Psoas muscle (tissue), 8 donors: ENCODE measurements around the gene FAM107B. TPM values are rescaled to one million over a fixed set of nuclear protein-coding genes. Genes with fewer than 3 reads are reported as not detected.

ENCODE experiments used
- ATAC-seq, 4 donors: fragments of 200-7000 bp; cut with Tn5 transposase; one replicate each; pipeline ENCODE4 v1.9.1; 2020; ENCODE audit warnings: moderate library complexity in 3 of 4, mild to moderate bottlenecking in 2 of 4
- DNase-seq, 2 donors: peaks; one replicate each; pipeline ENCODE4 v3.0.0-alpha.2; 2020
- H3K27ac ChIP-seq: fragments of 200-600 bp; one replicate; pipeline ENCODE4 v1.8.0; 2022
- H3K27me3 ChIP-seq, 3 donors: fragments of 200-600 bp in 1 of 3; one replicate each; pipeline versions ENCODE4 v1.6.1 to v1.8.0; 2013 to 2022; ENCODE audit warnings: low read length in 2 of 3, mild to moderate bottlenecking in 2 of 3, moderate library complexity in 1 of 3; ENCODE audit not compliant: insufficient read depth in 3 of 3
- H3K36me3 ChIP-seq, 2 donors: fragments of 200-600 bp in 1 of 2; one replicate each; pipeline versions ENCODE4 v1.6.1 to v1.8.0; 2013 to 2022; ENCODE audit warnings: low read depth in 1 of 2, mild to moderate bottlenecking in 1 of 2, moderate library complexity in 1 of 2; ENCODE audit not compliant: insufficient read depth in 1 of 2
- H3K4me1 ChIP-seq: fragments of 200-600 bp; one replicate; pipeline ENCODE4 v1.8.0; 2022
- H3K4me3 ChIP-seq: fragments of 200-600 bp; one replicate; pipeline ENCODE4 v1.8.0; 2022; ENCODE audit warnings: mild to moderate bottlenecking
- H3K9me3 ChIP-seq: fragments of 200-600 bp; one replicate; pipeline ENCODE4 v1.8.0; 2022
- CTCF ChIP-seq: fragments of 200-600 bp; IDR thresholded peaks from one replicate; pipeline ENCODE4 v1.8.0; 2022; ENCODE audit warnings: antibody characterized with exemption
- WGBS, 3 donors: extraction: QIAGEN DNeasy Blood & Tissue Kit; methylation state at CpG; one replicate each; pipeline versions ENCODE4 v1.1.6 to v1.1.7; 2013; 5-methylcytosine and 5-hydroxymethylcytosine counted together
- intact Hi-C, 2 donors: fragments of 100-400 bp; cut with DNase I; formaldehyde crosslinking; loops; one replicate each; pipeline versions ENCODE4 v1.11.0 to v1.14.2; 2022
- polyA plus RNA-seq, 3 donors: library from polyadenylated mRNA; stranded (reverse); fragments of 200-250 nt; gene quantifications; one replicate each; pipeline ENCODE4 v1.2.3, GENCODE V29; 2013
- total RNA-seq, 4 donors: library from RNA; stranded (reverse); fragmentation: NEBNext Ultra II Directional in 2 of 4; extraction: Animal tissue kit (Norgen Biotek cat#: 25700) in 2 of 4; gene quantifications; one replicate each; pipeline versions ENCODE4 v1.2.1 to v1.2.4, GENCODE V29; 2021 to 2023
- donor health status: healthy with polysubstance abuse.
- donor health status: DM: no; HTN: no; CAD: no; lungs with moderate emphysema.
- donor health status: Bipolar disorder and iron deficiency.
- donor health status: healthy.
- donor health status: DM: yes; HTN: yes; CAD: no.
- donor health status: DM: no; HTN: no; CAD: no.
- donor health status: DM: no; HTN: no; CAD: no.
- donor health status: DM: yes; HTN: yes; CAD: no.

FAM107B gene
- total and polyA plus RNA-seq, 7 donors, result 1.0 to 3.1 (median 1.8) TPM

GRCh38 chr10:14810969-14811953 is 36.6 kb upstream of the FAM107B start:
- no peaks in the 10 kb centered on the region for H3K4me1 ChIP-seq
- DNase-seq (no peak), ATAC-seq (no peak)
- no peaks in the 10 kb centered on the region for H3K36me3 ChIP-seq
- TF ChIP-seq CTCF, result no peak
- no peaks in the 10 kb centered on the region for H3K27me3 ChIP-seq
- H3K4me3 ChIP-seq, result no peak overlapping the region
- intact Hi-C loops, result no loop called here
- WGBS, 3 donors, result 62 to 65% (median 64%) methylated on average over 9 of the region's 9 CpGs
- no peak overlapping the region for H3K27ac ChIP-seq
- H3K9me3 ChIP-seq, result no peaks in the 10 kb centered on the region

DNA sequence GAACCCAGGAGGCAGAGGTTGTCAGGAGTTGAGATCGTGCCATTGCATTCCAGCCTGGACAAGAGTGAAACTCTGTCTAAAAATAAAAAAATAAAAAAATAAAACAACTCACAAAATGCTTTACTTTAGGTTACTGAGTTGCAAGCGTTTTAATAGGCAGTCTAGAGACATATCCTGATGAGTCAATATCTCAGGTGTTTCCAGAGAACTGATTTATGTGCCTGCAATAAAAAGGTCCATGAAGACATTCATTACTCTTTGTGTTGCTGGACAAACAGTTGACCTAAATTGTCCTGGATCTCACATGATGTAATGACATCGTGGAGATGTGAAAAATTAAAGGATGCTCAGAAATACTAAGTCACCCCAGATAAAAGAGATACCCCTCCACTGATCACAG is 31.6 kb upstream of the FAM107B start:
- H3K27me3 ChIP-seq, result peaks cover 0 to 2% (median 0%) of the 10 kb centered on the region in 3 donors
- no peaks in the 10 kb centered on the region for H3K4me1 ChIP-seq
- no peak overlapping the region for H3K27ac ChIP-seq
- DNase-seq (no peak), ATAC-seq (no peak)
- 63 to 75% (median 72%) methylated on average over 3 of the region's 3 CpGs for WGBS, 3 donors
- no peaks in the 10 kb centered on the region for H3K36me3 ChIP-seq
- intact Hi-C loops, result no loop called here
- H3K9me3 ChIP-seq, result no peaks in the 10 kb centered on the region
- no peak overlapping the region for H3K4me3 ChIP-seq
- no peak for TF ChIP-seq CTCF

DNA sequence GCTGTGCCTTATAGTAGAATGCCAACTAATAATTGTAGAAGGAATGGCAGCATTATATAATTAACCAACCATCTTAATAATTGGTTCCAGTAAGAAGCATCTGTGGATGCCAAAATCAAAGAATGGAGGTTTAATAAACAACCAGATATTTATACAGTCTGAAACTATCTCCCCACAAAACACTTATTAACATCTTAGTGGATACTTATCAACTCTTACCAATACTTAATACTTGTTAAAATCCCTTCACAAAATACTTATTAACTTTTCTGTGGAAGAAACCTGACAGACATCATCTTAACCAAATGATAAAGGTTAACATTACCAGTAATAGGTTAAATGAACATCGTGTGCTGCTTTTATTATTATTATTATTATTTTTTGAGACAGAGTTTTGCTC is 29.1 kb upstream of the FAM107B start:
- ATAC-seq (no peak), DNase-seq (no peak)
- Histone ChIP-seq H3K36me3 (no peaks in the 10 kb centered on the region), H3K4me3 (no peak overlapping the region), H3K27ac (no peak overlapping the region), H3K27me3 (peaks cover 0 to 2% (median 0%) of the 10 kb centered on the region in 3 donors), H3K9me3 (no peaks in the 10 kb centered on the region), H3K4me1 (no peaks in the 10 kb centered on the region)
- no peak for TF ChIP-seq CTCF
- 0 to 45% (median 40%) methylated on average over 1 of the region's 1 CpG for WGBS, 3 donors
- intact Hi-C loops, result no loop called here

GRCh38 chr10:14801723-14802122 is 27.0 kb upstream of the FAM107B start:
- no peaks in the 10 kb centered on the region for H3K36me3 ChIP-seq
- H3K27me3 ChIP-seq, result peaks cover 0 to 2% (median 0%) of the 10 kb centered on the region in 3 donors
- H3K4me3 ChIP-seq, result no peak overlapping the region
- no peak overlapping the region for H3K27ac ChIP-seq
- no peak for TF ChIP-seq CTCF
- intact Hi-C loops, result no loop called here
- 25 to 39% (median 31%) methylated on average over 5 of the region's 5 CpGs for WGBS, 3 donors
- H3K4me1 ChIP-seq, result no peaks in the 10 kb centered on the region
- DNase-seq (no peak), ATAC-seq (no peak)
- no peaks in the 10 kb centered on the region for H3K9me3 ChIP-seq
